SK-N-MC (cell line): Measurements from ENCODE around the gene ABHD12.

Experiments used
- DNase-seq: peaks from one replicate; pipeline ENCODE4 v3.0.0-alpha.2; 2011; ENCODE audit warnings: low read depth, low spot score
- H3K27ac ChIP-seq: fragments of 200-600 bp; sonication (generic); 2 replicates; pipeline ENCODE4 v1.5.1; 2016; ENCODE audit warnings: mixed run types
- H3K36me3 ChIP-seq: fragments of 200-600 bp; sonication (generic); 2 replicates; pipeline ENCODE4 v1.6.1; 2017; ENCODE audit warnings: antibody characterized with exemption, low read length, mixed read lengths; ENCODE audit not compliant: insufficient read depth
- H3K4me3 ChIP-seq: fragments of 200-600 bp; sonication (generic); 2 replicates; pipeline ENCODE4 v1.5.1; 2016
- H3K9ac ChIP-seq: fragments of 200-600 bp; sonication (generic); 2 replicates; pipeline ENCODE4 v1.8.0; 2017; ENCODE audit warnings: mixed run types, mixed read lengths; ENCODE audit not compliant: insufficient read length
- H3K9me3 ChIP-seq: fragments of 200-600 bp; sonication (generic); 2 replicates; pipeline ENCODE4 v1.6.1; 2017; ENCODE audit warnings: low read depth, mild to moderate bottlenecking, antibody characterized with exemption, low read length, moderate library complexity, mixed read lengths
- EZH2 ChIP-seq: fragments of 200-600 bp; sonication (generic); IDR thresholded peaks from one replicate; pipeline ENCODE4 v1.6.1; 2017; ENCODE audit warnings: antibody characterized with exemption
- FOXP2 ChIP-seq: optimal IDR thresholded peaks from 2 replicates; pipeline ENCODE3; 2011; ENCODE audit warnings: mild to moderate bottlenecking, moderate library complexity; ENCODE audit not compliant: insufficient read depth; ENCODE audit errors: extremely low read length, control extremely low read depth
- POLR2AphosphoS5 ChIP-seq: IDR thresholded peaks from 2 replicates; pipeline ENCODE4 v1.6.1; 2012; ENCODE audit warnings: mild to moderate bottlenecking, low read depth, low read length, borderline replicate concordance

The ABHD12 gene

DNA sequence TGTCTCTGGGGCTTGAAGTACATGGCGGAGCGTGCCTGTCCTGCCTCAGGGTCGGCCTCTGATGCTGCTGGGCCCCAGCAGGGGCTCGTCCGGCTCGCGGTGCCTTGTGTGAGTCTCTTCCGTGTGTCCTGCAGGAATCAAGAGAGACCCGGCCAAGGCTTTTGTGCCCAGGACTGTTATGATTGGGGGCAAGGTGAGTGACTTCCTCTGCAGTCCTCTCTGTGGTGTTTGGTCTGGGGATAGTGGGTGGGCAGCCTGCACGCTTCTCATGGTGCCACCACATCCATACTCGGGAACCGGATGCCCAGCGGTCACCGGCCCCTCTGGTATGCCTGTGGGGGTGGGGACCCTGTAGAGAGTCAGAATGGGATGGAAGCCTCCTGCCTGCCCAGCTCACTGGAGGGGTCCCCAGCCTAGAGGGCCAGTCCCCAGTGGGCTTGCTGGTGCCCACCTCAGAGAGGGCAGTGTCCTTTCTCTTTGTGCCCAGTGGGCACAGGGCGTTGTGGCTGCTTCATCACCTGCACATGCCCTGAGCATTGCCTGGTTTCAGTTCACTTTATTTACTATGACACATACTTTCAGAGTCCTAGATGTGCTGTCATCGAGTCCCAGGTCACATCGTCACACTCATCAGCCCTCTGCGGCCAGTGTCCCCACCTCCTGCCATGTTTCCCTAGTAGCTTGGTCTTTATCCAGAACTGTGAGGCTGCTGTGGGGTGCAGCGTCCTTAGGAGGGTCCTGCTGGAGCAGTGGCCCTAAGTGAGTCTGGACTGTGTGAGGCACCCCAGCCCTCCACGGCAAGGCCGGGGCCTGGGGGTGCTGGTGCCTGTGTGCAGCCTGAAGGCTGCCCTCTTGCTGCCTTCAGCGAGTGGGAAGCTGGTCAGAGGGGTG, 102.1 kb downstream of the ABHD12 start:
- no peak overlapping the region for H3K9ac ChIP-seq
- no peak for DNase-seq
- TF ChIP-seq EZH2 (no peak), FOXP2 (no peak), POLR2AphosphoS5 (no peak)
- H3K27ac ChIP-seq, result no peak overlapping the region
- H3K9me3 ChIP-seq, result no peaks in the 10 kb centered on the region
- H3K4me3 ChIP-seq, result no peak overlapping the region
- H3K36me3 ChIP-seq, result peaks cover 3% of the 10 kb centered on the region; the same call in 1 of the 2 replicates

DNA sequence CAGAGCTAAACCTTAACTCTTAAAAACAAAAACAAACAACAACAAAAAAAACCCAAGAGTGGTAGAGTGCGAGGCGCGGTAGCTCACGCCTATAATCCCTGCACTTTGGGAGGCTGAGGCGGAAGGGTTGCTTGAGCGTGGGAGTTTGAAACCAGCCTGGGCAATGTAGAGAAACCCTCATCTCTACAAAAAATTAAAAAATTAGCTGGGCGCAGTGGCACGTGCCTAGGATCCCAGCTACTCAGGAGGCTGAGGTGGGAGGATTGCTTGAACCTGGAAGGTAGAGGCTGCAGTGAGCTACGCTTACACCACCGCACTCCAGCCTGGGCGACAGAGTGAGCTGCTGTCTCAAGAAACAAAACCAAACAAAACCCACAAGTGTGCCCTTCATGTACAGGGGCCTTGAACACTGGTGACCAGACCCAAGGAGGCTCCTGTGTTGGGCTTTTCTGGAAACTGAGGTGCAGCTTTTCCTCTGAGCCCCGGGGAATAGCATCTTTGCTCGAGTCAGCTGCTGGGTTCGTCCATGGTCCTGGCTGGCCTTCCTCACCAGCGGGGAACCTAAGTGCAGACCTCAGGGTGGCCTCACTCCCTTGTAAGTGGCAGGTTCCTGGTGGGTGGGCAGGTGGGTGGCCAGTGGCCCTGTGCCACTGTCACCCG, 102.9 kb downstream of the ABHD12 start:
- no peak for TF ChIP-seq FOXP2
- TF ChIP-seq POLR2AphosphoS5, result no peak
- no peak for TF ChIP-seq EZH2
- no peak overlapping the region for H3K27ac ChIP-seq
- peaks cover 3% of the 10 kb centered on the region; the same call in 1 of the 2 replicates for H3K36me3 ChIP-seq
- H3K9me3 ChIP-seq, result no peaks in the 10 kb centered on the region
- H3K4me3 ChIP-seq, result no peak overlapping the region
- H3K9ac ChIP-seq, result no peak overlapping the region
- DNase-seq, result no peak

DNA sequence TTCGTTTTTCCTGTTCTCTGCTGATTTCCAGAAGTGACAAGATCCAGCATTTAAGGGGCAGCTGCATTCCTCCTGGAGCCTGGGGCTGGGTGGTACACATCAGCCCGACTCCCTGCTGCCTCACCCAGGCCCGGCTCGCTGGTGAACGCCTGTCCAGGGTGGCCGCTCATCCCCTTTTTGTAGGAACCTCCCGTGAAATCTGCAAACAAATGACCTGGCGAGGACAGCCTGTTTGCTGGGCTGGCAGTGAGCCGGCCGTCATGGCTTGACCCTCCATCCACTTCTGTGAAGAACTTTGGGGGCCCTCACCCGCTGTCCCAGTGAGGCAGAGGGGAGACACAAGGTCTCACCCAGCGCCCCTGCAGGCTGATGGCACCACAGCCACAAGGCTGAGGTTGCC, 103.7 kb downstream of the ABHD12 start:
- Histone ChIP-seq H3K9me3 (no peaks in the 10 kb centered on the region), H3K27ac (no peak overlapping the region), H3K4me3 (no peak overlapping the region), H3K9ac (no peak overlapping the region), H3K36me3 (peaks cover 3% of the 10 kb centered on the region; the same call in 1 of the 2 replicates)
- TF ChIP-seq POLR2AphosphoS5 (no peak), EZH2 (no peak), FOXP2 (no peak)
- no peak for DNase-seq

DNA sequence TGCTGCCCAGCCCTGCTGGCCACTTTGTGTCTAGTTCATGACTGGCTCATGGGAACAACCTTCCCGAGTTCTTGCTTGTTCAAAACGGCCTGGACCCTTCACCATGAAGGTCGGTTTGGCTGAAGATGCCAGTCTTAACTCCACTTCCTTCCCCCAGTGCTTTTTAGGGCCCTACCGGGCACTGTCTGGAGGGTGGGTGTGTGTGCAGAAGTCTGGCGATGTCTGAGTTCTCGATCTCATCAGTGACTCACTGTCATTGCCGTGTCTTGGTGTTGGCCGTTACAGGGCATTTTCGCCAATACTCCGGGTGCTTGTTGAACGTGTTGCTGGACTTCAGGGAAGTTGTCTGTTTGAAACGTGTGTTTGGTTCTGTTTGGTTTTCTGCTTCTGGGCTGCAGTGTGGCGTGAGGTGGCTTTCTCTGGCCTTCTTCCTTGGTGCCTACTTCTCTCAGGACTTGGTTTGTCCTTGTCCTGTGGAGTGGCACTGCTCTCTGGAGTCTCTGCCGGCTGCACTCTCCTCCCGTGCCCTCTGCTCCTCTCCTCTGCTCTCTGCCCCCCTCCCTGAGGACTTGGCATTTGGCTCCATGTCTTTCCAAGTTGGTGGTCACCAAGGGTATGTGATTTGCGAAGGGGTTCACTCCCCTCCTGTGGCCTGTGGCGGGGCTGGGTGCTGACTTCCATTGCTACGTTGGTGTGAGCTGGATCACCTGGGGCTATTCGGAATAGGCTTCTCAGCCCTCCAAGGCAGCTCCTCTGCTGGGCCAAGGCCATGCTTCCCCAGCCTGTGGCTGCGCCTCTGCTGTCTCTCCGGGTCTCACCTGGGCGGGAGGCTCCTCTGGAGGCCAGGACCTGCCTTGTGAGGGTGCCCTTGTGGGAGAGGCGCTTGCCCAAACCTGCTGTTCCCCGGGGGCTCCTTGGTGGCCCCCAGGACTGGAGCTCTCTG, 104.5 kb downstream of the ABHD12 start:
- Histone ChIP-seq H3K27ac (no peak overlapping the region), H3K9me3 (no peaks in the 10 kb centered on the region), H3K9ac (no peak overlapping the region), H3K36me3 (peaks cover 3% of the 10 kb centered on the region; the same call in 1 of the 2 replicates), H3K4me3 (no peak overlapping the region)
- TF ChIP-seq EZH2, result no peak
- TF ChIP-seq POLR2AphosphoS5, result no peak
- TF ChIP-seq FOXP2, result no peak
- no peak for DNase-seq

DNA sequence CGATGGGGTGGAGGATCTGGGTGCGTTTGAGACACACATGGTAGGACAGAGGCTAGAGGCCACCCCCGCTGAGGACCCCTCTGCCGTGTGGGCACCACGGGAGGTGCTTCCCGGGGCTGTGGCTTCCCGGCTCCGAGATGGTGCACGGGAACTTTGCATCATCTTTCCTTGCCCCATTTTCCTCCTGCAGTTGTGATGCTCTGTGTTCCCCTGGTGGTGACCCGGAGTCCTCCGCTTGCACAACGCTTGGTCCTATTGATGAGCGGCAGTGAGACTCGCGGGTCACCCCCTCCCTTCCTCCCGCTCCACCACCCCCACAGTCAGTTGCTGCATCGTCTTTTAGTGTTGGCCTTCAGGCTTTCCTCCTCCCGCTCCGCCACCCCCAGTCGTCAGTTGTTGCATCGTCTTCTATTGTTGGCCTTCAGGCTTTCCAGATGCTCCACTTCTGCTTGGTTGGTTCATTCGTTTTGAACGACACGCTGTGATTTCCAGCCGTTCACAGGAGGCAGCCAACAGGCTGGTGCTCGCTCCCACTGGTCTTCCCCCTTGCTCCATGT, 105.5 kb downstream of the ABHD12 start:
- H3K9me3 ChIP-seq, result no peaks in the 10 kb centered on the region
- no peak overlapping the region for H3K4me3 ChIP-seq
- TF ChIP-seq POLR2AphosphoS5, result no peak
- TF ChIP-seq EZH2, result no peak
- peaks cover 3% of the 10 kb centered on the region; the same call in 1 of the 2 replicates for H3K36me3 ChIP-seq
- DNase-seq, result no peak
- H3K9ac ChIP-seq, result no peak overlapping the region
- H3K27ac ChIP-seq, result no peak overlapping the region

DNA sequence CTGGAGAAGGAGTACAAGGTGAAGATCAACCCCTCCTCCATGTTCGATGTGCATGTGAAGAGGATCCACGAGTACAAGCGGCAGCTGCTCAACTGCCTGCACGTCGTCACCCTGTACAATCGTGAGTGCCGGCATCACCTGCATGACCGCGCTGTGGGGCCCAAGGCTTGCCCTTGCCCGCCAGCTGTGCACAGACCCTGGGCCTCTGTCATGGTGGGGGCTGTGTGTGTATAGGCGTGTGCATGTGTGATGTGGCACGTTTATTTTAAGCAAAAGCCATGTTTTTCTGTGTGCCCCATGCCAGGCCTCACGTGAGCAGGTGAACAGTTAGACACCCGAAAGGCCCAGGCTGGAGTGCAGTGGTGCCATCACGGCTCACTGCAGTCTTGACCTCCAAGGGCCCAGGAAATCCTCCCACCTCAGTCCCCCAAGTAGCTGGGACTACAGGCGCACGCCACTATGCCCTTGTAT, 106.5 kb downstream of the ABHD12 start:
- no peak for TF ChIP-seq FOXP2
- no peak for TF ChIP-seq EZH2
- TF ChIP-seq POLR2AphosphoS5, result no peak
- no peak overlapping the region for H3K27ac ChIP-seq
- no peak for DNase-seq
- H3K4me3 ChIP-seq, result no peak overlapping the region
- no peaks in the 10 kb centered on the region for H3K9me3 ChIP-seq
- H3K36me3 ChIP-seq, result peaks cover 3% of the 10 kb centered on the region; the same call in 1 of the 2 replicates
- H3K9ac ChIP-seq, result no peak overlapping the region

DNA sequence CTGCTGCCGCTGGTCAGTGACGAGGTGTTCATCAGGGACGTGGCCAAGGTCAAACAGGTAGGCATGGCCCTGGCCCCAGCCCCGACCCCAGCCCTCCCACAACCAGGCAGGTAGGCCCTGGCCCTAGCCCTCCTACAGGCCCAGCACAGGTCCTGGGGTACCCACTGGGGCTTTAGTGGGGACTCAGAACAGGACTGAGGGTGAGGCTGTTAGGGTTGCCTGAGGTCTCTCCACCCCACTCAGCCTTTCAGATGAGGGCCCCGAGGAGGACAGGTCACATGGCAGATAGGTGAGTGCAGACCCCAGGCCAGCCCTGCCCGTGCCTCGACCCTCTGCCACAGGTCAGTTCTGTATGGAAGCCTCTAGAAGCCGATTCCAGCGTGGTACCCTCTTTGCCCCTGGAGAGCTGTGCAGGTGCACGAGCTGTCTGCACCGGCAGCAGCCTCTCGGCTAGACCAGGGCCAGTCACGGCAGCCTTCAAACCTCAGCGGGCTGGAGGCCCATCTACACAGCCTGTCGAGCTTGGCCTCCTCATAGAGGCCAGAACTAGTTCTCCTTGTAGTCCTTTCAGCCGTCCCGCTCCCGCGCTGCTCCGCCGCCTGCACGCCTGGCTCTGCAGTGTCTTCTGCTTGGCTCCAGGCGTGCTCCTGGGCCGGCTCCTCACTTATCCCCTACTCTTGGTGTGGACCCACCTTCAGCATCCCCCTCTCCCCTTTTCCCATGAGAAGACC, 107.2 kb downstream of the ABHD12 start:
- peaks cover 3% of the 10 kb centered on the region; the same call in 1 of the 2 replicates for H3K36me3 ChIP-seq
- DNase-seq, result no peak
- no peaks in the 10 kb centered on the region for H3K9me3 ChIP-seq
- no peak overlapping the region for H3K9ac ChIP-seq
- TF ChIP-seq POLR2AphosphoS5, result no peak
- TF ChIP-seq EZH2, result no peak
- TF ChIP-seq FOXP2, result no peak
- no peak overlapping the region for H3K4me3 ChIP-seq
- H3K27ac ChIP-seq, result no peak overlapping the region
